H1 (cell line): Measurements from ENCODE around the gene CYP1A2. TPM values are rescaled to one million over a fixed set of nuclear protein-coding genes. Genes with fewer than 3 reads are reported as not detected.

ENCODE experiments used
- CTCF ChIA-PET: fragments of 300-600 bp; sonication (Branson Sonifier 250); formaldehyde crosslinking; loops from one replicate; lab custom pipeline; 2021; ENCODE audit not compliant: partially characterized antibody; lab: Charles Lee
- POLR2A ChIA-PET: fragments of 300-600 bp; sonication (Branson Sonifier 250); formaldehyde crosslinking; loops from one replicate; lab custom pipeline; 2021; ENCODE audit warnings: inconsistent platforms; ENCODE audit not compliant: partially characterized antibody; lab: Charles Lee
- DNase-seq, 2 experiments: peaks; one replicate each; pipeline versions ENCODE4 v3.0.0 to v3.0.0-alpha.2; 2010 to 2022; ENCODE audit warnings: low spot score in 2 of 2, low read depth in 1 of 2, mixed read lengths in 1 of 2
- FAIRE-seq: peaks from 2 replicates; lab custom pipeline; 2011; peaks lifted over from hg19 to GRCh38; lab: Jason Lieb, UNC
- H2AFZ ChIP-seq: 2 replicates; pipeline ENCODE4 v1.8.1; 2012; ENCODE audit warnings: low read length, inconsistent platforms
- H2AK5ac ChIP-seq: 2 replicates; pipeline ENCODE4 v1.6.1; 2013; ENCODE audit warnings: low read depth, low read length
- H2BK120ac ChIP-seq: replicated peaks from 2 replicates; pipeline ENCODE3; 2013; ENCODE audit warnings: low read depth, low read length, inconsistent platforms
- H2BK12ac ChIP-seq: 2 replicates; pipeline ENCODE4 v1.6.1; 2013; ENCODE audit warnings: low read depth, low read length
- H2BK15ac ChIP-seq: 2 replicates; pipeline ENCODE4 v1.6.1; 2013; ENCODE audit warnings: low read length
- H2BK20ac ChIP-seq: 2 replicates; pipeline ENCODE4 v1.6.1; 2013; ENCODE audit warnings: low read length
- H2BK5ac ChIP-seq: 2 replicates; pipeline ENCODE4 v1.6.1; 2013; ENCODE audit warnings: low read depth, low read length
- H3K14ac ChIP-seq: 2 replicates; pipeline ENCODE4 v1.6.1; 2013; ENCODE audit warnings: inconsistent platforms; ENCODE audit not compliant: insufficient read length
- H3K18ac ChIP-seq: 2 replicates; pipeline ENCODE4 v1.6.1; 2013; ENCODE audit warnings: low read length; ENCODE audit errors: extremely low read depth
- H3K23ac ChIP-seq: 2 replicates; pipeline ENCODE4 v1.6.1; 2013; ENCODE audit warnings: inconsistent platforms; ENCODE audit not compliant: insufficient read length
- H3K23me2 ChIP-seq: 2 replicates; pipeline ENCODE4 v1.6.1; 2013; ENCODE audit warnings: low read depth, low read length
- H3K27ac ChIP-seq: 2 replicates; pipeline ENCODE4 v1.6.1; 2011; ENCODE audit warnings: low read depth, low read length, inconsistent platforms
- H3K27me3 ChIP-seq, 4 experiments: replicated peaks in 1 of 4; 1 replicate in 1 of 4; 2 replicates in 3 of 4; pipeline versions ENCODE4 v1.6.1 to v1.8.1; 2011 to 2013; ENCODE audit warnings: low read length in 3 of 4, mild to moderate bottlenecking in 3 of 4, inconsistent platforms in 2 of 4, mixed read lengths in 2 of 4, moderate library complexity in 1 of 4; ENCODE audit not compliant: control insufficient read depth in 3 of 4, insufficient read depth in 3 of 4; ENCODE audit errors: extremely low read depth in 1 of 4
- H3K36me3 ChIP-seq, 4 experiments: 2 replicates each; pipeline versions ENCODE4 v1.6.1 to v1.8.1; 2011 to 2013; ENCODE audit warnings: mild to moderate bottlenecking in 4 of 4, low read length in 3 of 4, moderate library complexity in 2 of 4, control low read depth in 1 of 4, inconsistent platforms in 1 of 4; ENCODE audit not compliant: insufficient read depth in 4 of 4, control insufficient read depth in 2 of 4
- H3K4ac ChIP-seq: replicated peaks from 2 replicates; pipeline ENCODE3; 2013; ENCODE audit warnings: low read length, low read depth, mixed read lengths, inconsistent platforms; ENCODE audit not compliant: insufficient read length
- H3K4me1 ChIP-seq, 4 experiments: replicated peaks in 1 of 4; 1 replicate in 1 of 4; 2 replicates in 3 of 4; pipeline versions ENCODE4 v1.6.1 to v1.8.1; 2011 to 2013; ENCODE audit warnings: low read length in 3 of 4, inconsistent platforms in 2 of 4, mixed read lengths in 1 of 4; ENCODE audit not compliant: insufficient read depth in 4 of 4, control insufficient read depth in 3 of 4
- H3K4me2 ChIP-seq, 2 experiments: 2 replicates each; pipeline versions ENCODE4 v1.6.1 to v1.8.1; 2011 to 2013; ENCODE audit warnings: low read depth in 2 of 2, low read length in 2 of 2, control low read depth in 1 of 2, inconsistent platforms in 1 of 2, mild to moderate bottlenecking in 1 of 2; ENCODE audit not compliant: insufficient read depth in 1 of 2
- H3K4me3 ChIP-seq, 4 experiments: fragments of 200-600, 300-600 bp in 1 of 4; sonication (generic), shearing (Covaris generic), sonication (Bioruptor Twin) in 1 of 4; 2 replicates each; pipeline versions ENCODE4 v1.5.1 to v1.8.1; 2011 to 2016; ENCODE audit warnings: low read length in 4 of 4, low read depth in 3 of 4, control low read depth in 2 of 4, inconsistent platforms in 2 of 4, mild to moderate bottlenecking in 2 of 4, mixed read lengths in 1 of 4, moderate library complexity in 1 of 4; ENCODE audit not compliant: insufficient read depth in 2 of 4; ENCODE audit errors: extremely low read depth in 1 of 4
- H3K56ac ChIP-seq: replicated peaks from 2 replicates; pipeline ENCODE3; 2013; ENCODE audit warnings: low read depth, mild to moderate bottlenecking, mixed read lengths, low read length, inconsistent platforms; ENCODE audit not compliant: insufficient read length
- H3K79me1 ChIP-seq: 2 replicates; pipeline ENCODE4 v1.6.1; 2013; ENCODE audit warnings: low read depth, low read length, control low read depth
- H3K79me2 ChIP-seq, 2 experiments: 2 replicates each; pipeline versions ENCODE4 v1.6.1 to v1.8.1; 2012 to 2013; ENCODE audit warnings: low read length in 2 of 2, mild to moderate bottlenecking in 2 of 2, inconsistent platforms in 1 of 2; ENCODE audit not compliant: insufficient read depth in 2 of 2, control insufficient read depth in 1 of 2
- H3K9ac ChIP-seq, 4 experiments: replicated peaks in 1 of 4; 1 replicate in 1 of 4; 2 replicates in 3 of 4; pipeline versions ENCODE4 v1.6.1 to v1.8.1; 2011 to 2013; ENCODE audit warnings: low read depth in 3 of 4, low read length in 3 of 4, control low read depth in 2 of 4, mild to moderate bottlenecking in 2 of 4, moderate library complexity in 2 of 4, inconsistent platforms in 1 of 4; ENCODE audit errors: extremely low read depth in 1 of 4
- H3K9me3 ChIP-seq, 2 experiments: 2 replicates each; pipeline versions ENCODE4 v1.6.1 to v1.8.1; 2012 to 2013; ENCODE audit warnings: mild to moderate bottlenecking in 2 of 2, moderate library complexity in 2 of 2, control low read depth in 1 of 2, inconsistent platforms in 1 of 2, low read depth in 1 of 2, low read length in 1 of 2, mixed read lengths in 1 of 2; ENCODE audit not compliant: insufficient read depth in 2 of 2
- H4K20me1 ChIP-seq, 2 experiments: replicated peaks in 1 of 2; 2 replicates each; pipeline versions ENCODE3 to v1.8.1; 2011 to 2013; ENCODE audit warnings: inconsistent platforms in 2 of 2, low read length in 2 of 2, mild to moderate bottlenecking in 1 of 2; ENCODE audit not compliant: insufficient read depth in 2 of 2, control insufficient read depth in 1 of 2
- H4K5ac ChIP-seq: 2 replicates; pipeline ENCODE4 v1.6.1; 2013; ENCODE audit warnings: low read length, low read depth, mixed read lengths, inconsistent platforms; ENCODE audit not compliant: insufficient read length
- H4K8ac ChIP-seq: 2 replicates; pipeline ENCODE4 v1.8.0; 2013; ENCODE audit warnings: mild to moderate bottlenecking, moderate library complexity, low read length, inconsistent platforms; ENCODE audit not compliant: insufficient read depth; ENCODE audit errors: extremely low read depth
- H4K91ac ChIP-seq: replicated peaks from 2 replicates; pipeline ENCODE3; 2013; ENCODE audit warnings: low read length, mixed read lengths, inconsistent platforms; ENCODE audit not compliant: insufficient read length
- BRCA1 ChIP-seq: IDR thresholded peaks from 2 replicates; pipeline ENCODE4 v1.6.1; 2012; ENCODE audit warnings: low read depth, low read length, improper control_type of control experiment
- EZH2 ChIP-seq: fragments of 200-600 bp; sonication (generic); IDR thresholded peaks from 2 replicates; pipeline ENCODE4 v1.7.1; 2012; ENCODE audit warnings: low read depth, mild to moderate bottlenecking, moderate library complexity, low read length, inconsistent platforms; ENCODE audit not compliant: severe bottlenecking
- ZNF274 ChIP-seq: IDR thresholded peaks from 2 replicates; pipeline ENCODE4 v1.7.0; 2012; ENCODE audit warnings: low read length, borderline replicate concordance; ENCODE audit errors: extremely low read depth
- WGBS, 2 experiments: shearing (Covaris generic) in 1 of 2; methylation state at CpG; one replicate each; pipeline versions ENCODE4 v1.1.6 to v1.1.7; 2013 to 2015; ENCODE audit warnings: low lambda C conversion rate in 2 of 2, mixed read lengths in 2 of 2, inconsistent platforms in 1 of 2, low coverage in 1 of 2, missing lambda C conversion rate in 1 of 2; ENCODE audit not compliant: insufficient replicate concordance in 2 of 2, insufficient coverage in 1 of 2, insufficient read length in 1 of 2; ENCODE audit errors: extremely low coverage in 1 of 2, missing lambda C conversion rate in 1 of 2; 5-methylcytosine and 5-hydroxymethylcytosine counted together
- polyA plus RNA-seq, 7 experiments: library from polyadenylated mRNA; depleted of rRNA in 3 of 7; stranded (reverse) in 5 of 7; unstranded in 2 of 7; fragments of >200 nt in 5 of 7; fragments of 200-250 nt in 2 of 7; gene quantifications; 1 replicate in 5 of 7; 2 replicates in 1 of 7; 4 replicates in 1 of 7; pipeline versions ENCODE4 v1.2.1 to v1.2.3, GENCODE V29; 2011 to 2013; ENCODE audit warnings: missing spikeins in 2 of 7, mixed read lengths in 2 of 7
- total RNA-seq: library from RNA; stranded (reverse); fragmentation: NEBNext Ultra II Directional; extraction: Animal tissue kit (Norgen Biotek cat#: 25700); gene quantifications from 2 replicates; pipeline ENCODE4 v1.2.1, GENCODE V29; 2021
- TF ChIP-seq, protein P1 (sequence below): IDR thresholded peaks from 2 replicates; pipeline ENCODE4 v1.6.1; 2012; ENCODE audit warnings: inconsistent platforms
- TF ChIP-seq, protein P2 (sequence below): IDR thresholded peaks from 2 replicates; pipeline ENCODE4 v1.6.1; 2012; ENCODE audit warnings: inconsistent platforms

The CYP1A2 gene
- total and polyA plus RNA-seq, 2 of the 8 experiments (the other 6 are each of a cell fraction or from before 2014, with no cell fraction given), result not detected

DNA sequence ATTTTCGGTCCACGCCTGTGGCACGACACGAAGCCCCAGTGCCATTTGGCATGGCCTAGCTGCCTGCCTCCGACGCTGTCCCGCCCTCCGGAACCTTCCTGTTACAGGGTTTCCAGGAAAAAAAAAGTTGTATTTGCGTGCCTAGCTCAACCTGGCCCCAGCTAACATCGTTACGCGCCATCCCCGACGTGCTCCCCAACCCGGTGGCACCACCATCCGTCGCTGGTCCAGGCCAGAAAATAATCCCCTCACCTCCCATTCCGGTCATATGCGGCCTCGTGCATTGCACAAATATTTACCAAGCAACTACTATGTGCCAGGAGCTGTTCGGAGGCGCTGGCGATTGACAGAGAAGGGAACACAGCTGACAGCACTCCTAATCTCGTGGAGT, 21.9 kb upstream of the CYP1A2 start:
- Histone ChIP-seq H3K79me1 (no peaks in the 10 kb centered on the region), H4K20me1 (no peaks in the 10 kb centered on the region), H3K79me2 (no peaks in the 10 kb centered on the region), H3K18ac (no peak overlapping the region; the same call in 1 of the 2 replicates), H3K27me3 (peaks cover 11 to 29% (median 26%) of the 10 kb centered on the region in 4 experiments), H3K14ac (no peak overlapping the region), H3K9ac (no peak overlapping the region), H3K4me3 (peak overlapping the region; percentile 38 to 77 (median 69); a peak in 7 of 8 replicates), H2BK12ac (peak overlapping the region; percentile 72; the same call in 1 of the 2 replicates), H4K91ac (no peak overlapping the region), H2AFZ (no peak overlapping the region), H3K4me1 (peaks cover 0 to 5% (median 0%) of the 10 kb centered on the region in 4 experiments; a peak in 3 of 7 replicates), H4K8ac (no peak overlapping the region), H2BK120ac (no peak overlapping the region), H3K9me3 (no peaks in the 10 kb centered on the region; a peak in 1 of 4 replicates), H2BK20ac (peak overlapping the region; percentile 55; the same call in 1 of the 2 replicates), H3K36me3 (no peaks in the 10 kb centered on the region), H3K4ac (no peak overlapping the region), H2AK5ac (no peak overlapping the region), H3K4me2 (peak overlapping the region; percentile 81 to 82), H3K23me2 (peaks cover 11% of the 10 kb centered on the region; the same call in 1 of the 2 replicates), H3K27ac (no peak overlapping the region), H2BK15ac (peak overlapping the region; percentile 92; the same call in 1 of the 2 replicates), H2BK5ac (0 out of 2 replicates have a peak overlapping the region, but pooled peaks have one; percentile 7), H3K56ac (no peak overlapping the region), H4K5ac (no peak overlapping the region), H3K23ac (no peak overlapping the region)
- FAIRE-seq, result no peak
- ChIA-PET POLR2A (interaction anchor here (0.6 to 5.5 kb wide), 11 partner anchors 10 to 182 kb away, joined by 3 to 46 read pairs (median 3); partner anchors contain the start of genes CYP1A2 and EDC3), CTCF (interaction anchor here (0.6 to 4.3 kb wide), 10 partner anchors 22 to 228 kb away, joined by 3 to 39 read pairs (median 4); partner anchors contain the start of gene CYP1A2)
- TF ChIP-seq EZH2 (peak; percentile 61), ZNF274 (no peak), BRCA1 (no peak)
- TF ChIP-seq, protein P1, sequence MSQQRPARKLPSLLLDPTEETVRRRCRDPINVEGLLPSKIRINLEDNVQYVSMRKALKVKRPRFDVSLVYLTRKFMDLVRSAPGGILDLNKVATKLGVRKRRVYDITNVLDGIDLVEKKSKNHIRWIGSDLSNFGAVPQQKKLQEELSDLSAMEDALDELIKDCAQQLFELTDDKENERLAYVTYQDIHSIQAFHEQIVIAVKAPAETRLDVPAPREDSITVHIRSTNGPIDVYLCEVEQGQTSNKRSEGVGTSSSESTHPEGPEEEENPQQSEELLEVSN, result peak; percentile 68
- TF ChIP-seq, protein P2, sequence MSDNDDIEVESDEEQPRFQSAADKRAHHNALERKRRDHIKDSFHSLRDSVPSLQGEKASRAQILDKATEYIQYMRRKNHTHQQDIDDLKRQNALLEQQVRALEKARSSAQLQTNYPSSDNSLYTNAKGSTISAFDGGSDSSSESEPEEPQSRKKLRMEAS, result peak; percentile 29; the same call in 1 of the 2 replicates
- WGBS, 2 experiments, result 60% methylated on average over 18 of the region's 24 CpGs; no CpG with 5 or more reads in 1 of the 2 experiments
- no peak for DNase-seq
